ENCODE measurements around the gene ATP8A1.
"Not testable (repeated sequence)": the region's sequence is repeated elsewhere in the genome, so short reads cannot be mapped to it uniquely, and the experiment has no call there.

The ATP8A1 gene

GRCh38 chr4:42501624-42502401, 155.1 kb downstream of the ATP8A1 start:
- no peak for DNase-seq (ENCODE audit: low read depth)

GRCh38 chr4:42498040-42498439, 158.9 kb downstream of the ATP8A1 start:
- DNase-seq (ENCODE audit: low read depth) = no peak

- DNase-seq (ENCODE audit: low read depth) = no peak
These were observed 159.6 kb downstream of the ATP8A1 start for GRCh38 chr4:42497142-42497910.

GRCh38 chr4:42492962-42493361, 163.9 kb downstream of the ATP8A1 start:
- DNase-seq (ENCODE audit: low read depth) = no peak

- DNase-seq (ENCODE audit: low read depth) = no peak
These were observed 166.9 kb downstream of the ATP8A1 start for GRCh38 chr4:42490015-42490414.

- DNase-seq (ENCODE audit: low read depth) = no peak
These were observed 167.8 kb downstream of the ATP8A1 start for GRCh38 chr4:42489095-42489494.

GRCh38 chr4:42488554-42488953, 168.4 kb downstream of the ATP8A1 start:
- no peak for DNase-seq (ENCODE audit: low read depth)

- DNase-seq (ENCODE audit: low read depth) = no peak
These were observed 168.8 kb downstream of the ATP8A1 start for GRCh38 chr4:42488114-42488513.

- DNase-seq (ENCODE audit: low read depth) = no peak
These were observed 169.7 kb downstream of the ATP8A1 start for GRCh38 chr4:42487230-42487629.

- not testable (repeated sequence) for DNase-seq (ENCODE audit: low read depth)
These were observed 170.7 kb downstream of the ATP8A1 start for GRCh38 chr4:42486156-42486555.

- no peak for DNase-seq (ENCODE audit: low read depth)
These were observed 172.3 kb downstream of the ATP8A1 start for GRCh38 chr4:42484630-42485029.

- DNase-seq (ENCODE audit: low read depth) = no peak
These were observed 173.2 kb downstream of the ATP8A1 start for GRCh38 chr4:42483426-42484379.

GRCh38 chr4:42482516-42483327, 174.2 kb downstream of the ATP8A1 start:
- DNase-seq (ENCODE audit: low read depth) = no peak

GRCh38 chr4:42480717-42481116, 176.2 kb downstream of the ATP8A1 start:
- DNase-seq (ENCODE audit: low read depth) = no peak

- DNase-seq (ENCODE audit: low read depth) = no peak
These were observed 176.6 kb downstream of the ATP8A1 start for GRCh38 chr4:42480281-42480680.

GRCh38 chr4:42478946-42479345, 178.0 kb downstream of the ATP8A1 start:
- no peak for DNase-seq (ENCODE audit: low read depth)

- no peak for DNase-seq (ENCODE audit: low read depth)
These were observed 178.4 kb downstream of the ATP8A1 start for GRCh38 chr4:42478509-42478908.

- no peak for DNase-seq (ENCODE audit: low read depth)
These were observed 182.5 kb downstream of the ATP8A1 start for GRCh38 chr4:42474406-42474805.

GRCh38 chr4:42473071-42473684, 183.7 kb downstream of the ATP8A1 start:
- no peak for DNase-seq (ENCODE audit: low read depth)

- DNase-seq (ENCODE audit: low read depth) = no peak
These were observed 185.0 kb downstream of the ATP8A1 start for GRCh38 chr4:42471896-42472295.

GRCh38 chr4:42470023-42470422, 186.9 kb downstream of the ATP8A1 start:
- DNase-seq (ENCODE audit: low read depth) = no peak

Measured in activated T-helper 1 cell treated with Interleukin-2 at 50 U/mL for 16 hours (primary cell).